Measurements from ENCODE around the gene SLC25A33. TPM values are rescaled to one million over a fixed set of nuclear protein-coding genes. Genes with fewer than 3 reads are reported as not detected.
A peak's percentile ranks its signal among the peaks of the same experiment; 100 is the strongest.

Gene SLC25A33
- total RNA-seq, 1 experiment from 2014 or later: 9.4 TPM

DNA sequence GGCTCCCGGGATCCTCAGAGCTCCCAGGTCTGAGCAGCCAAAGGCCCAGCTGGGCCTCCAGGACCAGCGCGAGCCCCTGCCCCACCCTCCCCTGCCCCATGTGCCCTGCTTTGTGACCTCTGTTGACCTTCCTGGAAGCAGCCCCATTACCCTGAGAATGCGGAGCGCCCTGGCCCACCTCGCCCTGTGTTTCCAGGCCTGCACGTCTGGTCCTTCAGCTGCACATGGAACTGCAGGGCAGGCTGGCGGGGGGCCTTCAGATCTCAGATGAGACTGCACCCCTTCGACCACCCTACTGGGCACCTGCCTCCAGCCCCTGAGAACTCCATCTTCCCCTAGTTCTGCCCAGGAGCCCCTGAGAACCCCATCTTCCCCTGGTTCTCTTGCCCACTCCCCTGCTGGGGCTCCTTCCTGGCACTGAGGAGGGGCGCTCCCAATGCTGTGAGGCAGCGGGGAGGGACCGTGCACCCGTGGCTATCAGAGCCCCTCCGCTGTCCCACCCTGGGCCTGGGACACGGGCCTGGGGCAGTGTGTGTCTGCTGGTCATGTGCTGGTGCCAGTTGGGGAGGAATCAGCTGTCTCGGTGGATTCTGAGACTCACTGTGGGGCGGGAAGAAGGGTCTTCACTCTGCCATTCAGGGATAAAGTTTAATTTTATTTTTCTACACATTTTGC lies 74.5 kb downstream of the SLC25A33 start:
- no peak overlapping the region for H3K23ac ChIP-seq (ENCODE audit: insufficient read length, low read depth, low read length)
- H3K56ac ChIP-seq (ENCODE audit: insufficient read length, low read depth, low read length): no peak overlapping the region
- no peak overlapping the region for H2BK12ac ChIP-seq (ENCODE audit: insufficient read length, low read depth, low read length)
- no peak overlapping the region for H3K14ac ChIP-seq (ENCODE audit: insufficient read depth, low read length)
- TF ChIP-seq, protein P1, sequence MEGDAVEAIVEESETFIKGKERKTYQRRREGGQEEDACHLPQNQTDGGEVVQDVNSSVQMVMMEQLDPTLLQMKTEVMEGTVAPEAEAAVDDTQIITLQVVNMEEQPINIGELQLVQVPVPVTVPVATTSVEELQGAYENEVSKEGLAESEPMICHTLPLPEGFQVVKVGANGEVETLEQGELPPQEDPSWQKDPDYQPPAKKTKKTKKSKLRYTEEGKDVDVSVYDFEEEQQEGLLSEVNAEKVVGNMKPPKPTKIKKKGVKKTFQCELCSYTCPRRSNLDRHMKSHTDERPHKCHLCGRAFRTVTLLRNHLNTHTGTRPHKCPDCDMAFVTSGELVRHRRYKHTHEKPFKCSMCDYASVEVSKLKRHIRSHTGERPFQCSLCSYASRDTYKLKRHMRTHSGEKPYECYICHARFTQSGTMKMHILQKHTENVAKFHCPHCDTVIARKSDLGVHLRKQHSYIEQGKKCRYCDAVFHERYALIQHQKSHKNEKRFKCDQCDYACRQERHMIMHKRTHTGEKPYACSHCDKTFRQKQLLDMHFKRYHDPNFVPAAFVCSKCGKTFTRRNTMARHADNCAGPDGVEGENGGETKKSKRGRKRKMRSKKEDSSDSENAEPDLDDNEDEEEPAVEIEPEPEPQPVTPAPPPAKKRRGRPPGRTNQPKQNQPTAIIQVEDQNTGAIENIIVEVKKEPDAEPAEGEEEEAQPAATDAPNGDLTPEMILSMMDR (conservative IDR thresholded peaks at IDR 0.05): no peak
- H3K27me3 Mint-ChIP-seq (ENCODE audit: low read depth): peaks cover 2% of the 10 kb centered on the region
- no peaks in the 10 kb centered on the region for H3K79me1 ChIP-seq (ENCODE audit: insufficient read depth, low read depth, low read length, poor library complexity, severe bottlenecking)
- peaks cover 0 to 3% of the 10 kb centered on the region in 2 experiments; a peak in 1 of 4 replicates for H3K4me1 Mint-ChIP-seq
- H3K27ac Mint-ChIP-seq: peak overlapping the region in 1 of 3 experiments; percentile 44; a peak in 1 of 7 replicates
- no peak overlapping the region for H3K4me2 ChIP-seq (ENCODE audit: insufficient read depth, insufficient read length, low read length)
- no peak overlapping the region for H3K9ac ChIP-seq (ENCODE audit: extremely low read depth, insufficient read length, low read length)
- H3K79me2 ChIP-seq (ENCODE audit: insufficient read depth, low read length): no peaks in the 10 kb centered on the region
- H3K27me3 ChIP-seq (ENCODE audit: insufficient read depth, low read length): no peaks in the 10 kb centered on the region
- no peak overlapping the region for H2BK15ac ChIP-seq (ENCODE audit: low read depth, low read length)
- no peak overlapping the region for H3K4me3 Mint-ChIP-seq
- no peak for DNase-seq
- H4K20me1 ChIP-seq (ENCODE audit: control insufficient read depth, insufficient read depth, insufficient read length): no peaks in the 10 kb centered on the region
- H4K5ac ChIP-seq (ENCODE audit: insufficient read length, low read depth, low read length): no peak overlapping the region
- no peaks in the 10 kb centered on the region for H3K9me3 Mint-ChIP-seq
- no peak overlapping the region for H3K4ac ChIP-seq (ENCODE audit: low read depth, low read length)
- H2BK20ac ChIP-seq (ENCODE audit: low read depth, low read length, poor library complexity, severe bottlenecking): no peak overlapping the region
- WGBS (ENCODE audit: extremely low coverage, insufficient read length, low lambda C conversion rate): no CpG with 5 or more reads among the region's 17 CpGs
- H2AFZ ChIP-seq (ENCODE audit: low read length): no peak overlapping the region
- no peak overlapping the region for H4K91ac ChIP-seq (ENCODE audit: insufficient read length, low read depth, low read length)
- H3K4me1 ChIP-seq (ENCODE audit: insufficient read depth, low read length): no peaks in the 10 kb centered on the region
- no peak overlapping the region for H4K8ac ChIP-seq (replicated peaks; ENCODE audit: insufficient read length, low read depth, low read length)
- no peaks in the 10 kb centered on the region for H3K9me3 ChIP-seq (ENCODE audit: control insufficient read depth, low read depth, low read length)
- no peak overlapping the region for H2BK5ac ChIP-seq (ENCODE audit: insufficient read length, low read length)
- H3K27ac ChIP-seq (ENCODE audit: insufficient read length, low read depth, low read length): no peak overlapping the region
- no peak overlapping the region for H2AK5ac ChIP-seq (ENCODE audit: insufficient read length, low read length)
- H3K18ac ChIP-seq (ENCODE audit: insufficient read length, low read depth, low read length): no peak overlapping the region
- H3K36me3 Mint-ChIP-seq (ENCODE audit: insufficient read depth in 1 of 3, low read depth in 3 of 3): peaks cover 3 to 28% (median 21%) of the 10 kb centered on the region in 3 experiments; a peak in 6 of 7 replicates
- H3K23me2 ChIP-seq (ENCODE audit: insufficient read length, low read depth, low read length, poor library complexity, severe bottlenecking): no peaks in the 10 kb centered on the region
- no peak overlapping the region for H3T11ph ChIP-seq (ENCODE audit: low read length)
- no peak overlapping the region for H2BK120ac ChIP-seq (ENCODE audit: low read depth, low read length, poor library complexity, severe bottlenecking)

All from H9 (cell line).